Measurements from ENCODE around the gene P2RX1.

DNA sequence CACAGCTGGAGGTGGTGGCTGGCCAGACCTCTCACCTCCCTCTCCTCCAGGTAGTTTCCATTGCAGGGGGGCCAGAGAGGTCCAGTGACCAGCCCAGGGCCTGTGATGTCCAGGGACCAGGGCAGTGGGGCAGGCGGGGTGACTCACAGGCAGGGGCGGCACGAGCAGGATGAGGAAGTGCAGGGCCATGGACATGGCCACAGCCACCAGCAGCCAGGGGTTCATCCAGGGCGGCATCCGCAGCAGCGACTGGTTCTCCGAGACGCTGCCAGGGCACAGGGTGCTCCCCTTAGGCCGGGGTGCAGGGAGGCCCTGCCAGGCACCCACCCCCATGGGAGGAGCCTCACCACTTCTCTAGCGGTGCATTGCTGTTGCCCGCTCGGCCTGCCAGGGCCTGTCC lies 12.9 kb upstream of the P2RX1 start:
- TF ChIP-seq, protein P1, sequence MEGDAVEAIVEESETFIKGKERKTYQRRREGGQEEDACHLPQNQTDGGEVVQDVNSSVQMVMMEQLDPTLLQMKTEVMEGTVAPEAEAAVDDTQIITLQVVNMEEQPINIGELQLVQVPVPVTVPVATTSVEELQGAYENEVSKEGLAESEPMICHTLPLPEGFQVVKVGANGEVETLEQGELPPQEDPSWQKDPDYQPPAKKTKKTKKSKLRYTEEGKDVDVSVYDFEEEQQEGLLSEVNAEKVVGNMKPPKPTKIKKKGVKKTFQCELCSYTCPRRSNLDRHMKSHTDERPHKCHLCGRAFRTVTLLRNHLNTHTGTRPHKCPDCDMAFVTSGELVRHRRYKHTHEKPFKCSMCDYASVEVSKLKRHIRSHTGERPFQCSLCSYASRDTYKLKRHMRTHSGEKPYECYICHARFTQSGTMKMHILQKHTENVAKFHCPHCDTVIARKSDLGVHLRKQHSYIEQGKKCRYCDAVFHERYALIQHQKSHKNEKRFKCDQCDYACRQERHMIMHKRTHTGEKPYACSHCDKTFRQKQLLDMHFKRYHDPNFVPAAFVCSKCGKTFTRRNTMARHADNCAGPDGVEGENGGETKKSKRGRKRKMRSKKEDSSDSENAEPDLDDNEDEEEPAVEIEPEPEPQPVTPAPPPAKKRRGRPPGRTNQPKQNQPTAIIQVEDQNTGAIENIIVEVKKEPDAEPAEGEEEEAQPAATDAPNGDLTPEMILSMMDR (conservative IDR thresholded peaks at IDR 0.05): no peak
- no peak for TF ChIP-seq EZH2 (IDR thresholded peaks at IDR 0.05; ENCODE audit: low read depth)

Data from PC-9 (cell line).